ENCODE results near the gene ANKRD34A.

Gene ANKRD34A

GRCh38 chr1:145986551-145986950, 22.2 kb upstream of the ANKRD34A start:
- Histone ChIP-seq H3K27me3 (ENCODE audit: low read depth, low read length) (no peaks in the 10 kb centered on the region), H3K4me1 (ENCODE audit: control insufficient read depth in 1 of 2, insufficient read depth in 2 of 2, low read length in 2 of 2) (peaks cover 25 to 36% of the 10 kb centered on the region in 2 donors), H3K9me3 (ENCODE audit: control insufficient read depth in 1 of 2, low read length in 2 of 2) (no peaks in the 10 kb centered on the region), H3K4me3 (ENCODE audit: low read depth in 1 of 2, low read length in 2 of 2) (peak overlapping the region in 1 of 2 donors; percentile 47), H3K27ac (ENCODE audit: low read length) (peak overlapping the region; percentile 75), H3K36me3 (ENCODE audit: control insufficient read depth in 1 of 2, insufficient read depth in 2 of 2, low read length in 2 of 2) (no peaks in the 10 kb centered on the region)

- Histone ChIP-seq H3K36me3 (ENCODE audit: control insufficient read depth in 1 of 2, insufficient read depth in 2 of 2, low read length in 2 of 2) (no peaks in the 10 kb centered on the region), H3K27me3 (ENCODE audit: low read depth, low read length) (no peaks in the 10 kb centered on the region), H3K4me3 (ENCODE audit: low read depth in 1 of 2, low read length in 2 of 2) (peak overlapping the region; percentile 30 to 47), H3K4me1 (ENCODE audit: control insufficient read depth in 1 of 2, insufficient read depth in 2 of 2, low read length in 2 of 2) (peaks cover 26 to 42% of the 10 kb centered on the region in 2 donors), H3K27ac (ENCODE audit: low read length) (peak overlapping the region; percentile 88), H3K9me3 (ENCODE audit: control insufficient read depth in 1 of 2, low read length in 2 of 2) (no peaks in the 10 kb centered on the region)
Observed at GRCh38 chr1:145985502-145986439, 21.4 kb upstream of the ANKRD34A start.

- Histone ChIP-seq H3K4me1 (ENCODE audit: control insufficient read depth in 1 of 2, insufficient read depth in 2 of 2, low read length in 2 of 2) (peaks cover 32 to 42% of the 10 kb centered on the region in 2 donors), H3K36me3 (ENCODE audit: control insufficient read depth in 1 of 2, insufficient read depth in 2 of 2, low read length in 2 of 2) (no peaks in the 10 kb centered on the region), H3K4me3 (ENCODE audit: low read depth in 1 of 2, low read length in 2 of 2) (peak overlapping the region; percentile 19 to 45), H3K27me3 (ENCODE audit: low read depth, low read length) (no peaks in the 10 kb centered on the region), H3K9me3 (ENCODE audit: control insufficient read depth in 1 of 2, low read length in 2 of 2) (no peaks in the 10 kb centered on the region), H3K27ac (ENCODE audit: low read length) (peak overlapping the region; percentile 88)
Observed at GRCh38 chr1:145985129-145985501, 20.7 kb upstream of the ANKRD34A start.

- Histone ChIP-seq H3K27ac (ENCODE audit: low read length) (peak overlapping the region; percentile 92), H3K9me3 (ENCODE audit: control insufficient read depth in 1 of 2, low read length in 2 of 2) (no peaks in the 10 kb centered on the region), H3K36me3 (ENCODE audit: control insufficient read depth in 1 of 2, insufficient read depth in 2 of 2, low read length in 2 of 2) (peaks cover 0 to under 1% of the 10 kb centered on the region in 2 donors), H3K27me3 (ENCODE audit: low read depth, low read length) (no peaks in the 10 kb centered on the region), H3K4me3 (ENCODE audit: low read depth in 1 of 2, low read length in 2 of 2) (peak overlapping the region; percentile 8 to 45), H3K4me1 (ENCODE audit: control insufficient read depth in 1 of 2, insufficient read depth in 2 of 2, low read length in 2 of 2) (peaks cover 39 to 42% of the 10 kb centered on the region in 2 donors)
Observed at GRCh38 chr1:145983960-145984830, 19.8 kb upstream of the ANKRD34A start.

GRCh38 chr1:145983206-145983675, 18.9 kb upstream of the ANKRD34A start:
- Histone ChIP-seq H3K9me3 (ENCODE audit: control insufficient read depth in 1 of 2, low read length in 2 of 2) (no peaks in the 10 kb centered on the region), H3K27me3 (ENCODE audit: low read depth, low read length) (no peaks in the 10 kb centered on the region), H3K27ac (ENCODE audit: low read length) (peak overlapping the region; percentile 92), H3K36me3 (ENCODE audit: control insufficient read depth in 1 of 2, insufficient read depth in 2 of 2, low read length in 2 of 2) (peaks cover 0 to 4% of the 10 kb centered on the region in 2 donors), H3K4me1 (ENCODE audit: control insufficient read depth in 1 of 2, insufficient read depth in 2 of 2, low read length in 2 of 2) (peaks cover 42 to 49% of the 10 kb centered on the region in 2 donors), H3K4me3 (ENCODE audit: low read depth in 1 of 2, low read length in 2 of 2) (no peak overlapping the region)

GRCh38 chr1:145982010-145982723, 17.8 kb upstream of the ANKRD34A start:
- Histone ChIP-seq H3K9me3 (ENCODE audit: control insufficient read depth in 1 of 2, low read length in 2 of 2) (no peaks in the 10 kb centered on the region), H3K27me3 (ENCODE audit: low read depth, low read length) (no peaks in the 10 kb centered on the region), H3K4me3 (ENCODE audit: low read depth in 1 of 2, low read length in 2 of 2) (peak overlapping the region in 1 of 2 donors; percentile 1), H3K4me1 (ENCODE audit: control insufficient read depth in 1 of 2, insufficient read depth in 2 of 2, low read length in 2 of 2) (peaks cover 51 to 59% of the 10 kb centered on the region in 2 donors), H3K36me3 (ENCODE audit: control insufficient read depth in 1 of 2, insufficient read depth in 2 of 2, low read length in 2 of 2) (peaks cover 0 to 4% of the 10 kb centered on the region in 2 donors), H3K27ac (ENCODE audit: low read length) (peak overlapping the region; percentile 92)

- H3K4me1 ChIP-seq (ENCODE audit: control insufficient read depth in 1 of 2, insufficient read depth in 2 of 2, low read length in 2 of 2) = peaks cover 39 to 61% of the 10 kb centered on the region in 2 donors
- H3K4me3 ChIP-seq (ENCODE audit: low read depth in 1 of 2, low read length in 2 of 2) = peak overlapping the region; percentile 35 to 37
Observed at GRCh38 chr1:145980457-145980994, 16.2 kb upstream of the ANKRD34A start.

GRCh38 chr1:145979746-145980456, 15.5 kb upstream of the ANKRD34A start:
- H3K4me1 ChIP-seq (ENCODE audit: control insufficient read depth in 1 of 2, insufficient read depth in 2 of 2, low read length in 2 of 2) = peaks cover 33 to 56% of the 10 kb centered on the region in 2 donors

More at GRCh38 chr1:145980457-145980994, 16.2 kb upstream of the ANKRD34A start:
- Histone ChIP-seq H3K27me3 (ENCODE audit: low read depth, low read length) (no peaks in the 10 kb centered on the region), H3K9me3 (ENCODE audit: control insufficient read depth in 1 of 2, low read length in 2 of 2) (no peaks in the 10 kb centered on the region), H3K36me3 (ENCODE audit: control insufficient read depth in 1 of 2, insufficient read depth in 2 of 2, low read length in 2 of 2) (peaks cover 0 to 4% of the 10 kb centered on the region in 2 donors), H3K27ac (ENCODE audit: low read length) (peak overlapping the region; percentile 98)

GRCh38 chr1:145978854-145979745, 14.7 kb upstream of the ANKRD34A start:
- Histone ChIP-seq H3K27ac (ENCODE audit: low read length) (peak overlapping the region; percentile 98), H3K36me3 (ENCODE audit: control insufficient read depth in 1 of 2, insufficient read depth in 2 of 2, low read length in 2 of 2) (peaks cover 0 to 11% of the 10 kb centered on the region in 2 donors), H3K4me3 (ENCODE audit: low read depth in 1 of 2, low read length in 2 of 2) (peak overlapping the region; percentile 53 to 70), H3K4me1 (ENCODE audit: control insufficient read depth in 1 of 2, insufficient read depth in 2 of 2, low read length in 2 of 2) (peaks cover 26 to 52% of the 10 kb centered on the region in 2 donors), H3K9me3 (ENCODE audit: control insufficient read depth in 1 of 2, low read length in 2 of 2) (no peaks in the 10 kb centered on the region), H3K27me3 (ENCODE audit: low read depth, low read length) (no peaks in the 10 kb centered on the region)

More at GRCh38 chr1:145979746-145980456, 15.5 kb upstream of the ANKRD34A start:
- Histone ChIP-seq H3K27ac (ENCODE audit: low read length) (peak overlapping the region; percentile 98), H3K9me3 (ENCODE audit: control insufficient read depth in 1 of 2, low read length in 2 of 2) (no peaks in the 10 kb centered on the region), H3K36me3 (ENCODE audit: control insufficient read depth in 1 of 2, insufficient read depth in 2 of 2, low read length in 2 of 2) (peaks cover 0 to 8% of the 10 kb centered on the region in 2 donors), H3K27me3 (ENCODE audit: low read depth, low read length) (no peaks in the 10 kb centered on the region), H3K4me3 (ENCODE audit: low read depth in 1 of 2, low read length in 2 of 2) (peak overlapping the region; percentile 37 to 42)
